Stimulated activated CD4-positive, alpha-beta T cell treated with anti-CD3 and anti-CD28 coated beads, Interleukin-2, amount 100 ng/mL, for 24 hours (primary cell): ENCODE results near the gene ADAMTS12.
"Not testable (repeated sequence)": the region's sequence is repeated elsewhere in the genome, so short reads cannot be mapped to it uniquely, and the experiment has no call there.

Experiments
- DNase-seq, 2 donors: peaks; one replicate each; pipeline ENCODE4 v3.0.0-alpha.2; 2020

ADAMTS12 gene

GRCh38 chr5:33576726-33577590 is 314.8 kb downstream of the ADAMTS12 start:
- DNase-seq, result no peak

GRCh38 chr5:33565324-33565723 is 326.5 kb downstream of the ADAMTS12 start:
- no peak for DNase-seq

- no peak for DNase-seq
Measured at GRCh38 chr5:33563983-33564908, 327.5 kb downstream of the ADAMTS12 start.

GRCh38 chr5:33563530-33563929 is 328.3 kb downstream of the ADAMTS12 start:
- DNase-seq, result no peak

GRCh38 chr5:33558489-33558888 is 333.3 kb downstream of the ADAMTS12 start:
- no peak for DNase-seq

GRCh38 chr5:33557605-33558004 is 334.2 kb downstream of the ADAMTS12 start:
- DNase-seq, result no peak

GRCh38 chr5:33556330-33557328 is 335.2 kb downstream of the ADAMTS12 start:
- no peak for DNase-seq

GRCh38 chr5:33549982-33550567 is 341.7 kb downstream of the ADAMTS12 start:
- no peak for DNase-seq

- not testable (repeated sequence) for DNase-seq
Measured at GRCh38 chr5:33539790-33540189, 352.0 kb downstream of the ADAMTS12 start.

GRCh38 chr5:33539212-33539611 is 352.6 kb downstream of the ADAMTS12 start:
- DNase-seq, result no peak

GRCh38 chr5:33538201-33538600 is 353.6 kb downstream of the ADAMTS12 start:
- no peak for DNase-seq

GRCh38 chr5:33537240-33537639 is 354.6 kb downstream of the ADAMTS12 start:
- no peak for DNase-seq

GRCh38 chr5:33536802-33537201 is 355.0 kb downstream of the ADAMTS12 start:
- DNase-seq, result no peak

GRCh38 chr5:33531824-33532223 is 360.0 kb downstream of the ADAMTS12 start:
- no peak for DNase-seq

- DNase-seq, result no peak
Measured at GRCh38 chr5:33531037-33531298, 360.8 kb downstream of the ADAMTS12 start.

GRCh38 chr5:33530183-33531036 is 361.4 kb downstream of the ADAMTS12 start:
- no peak for DNase-seq

- no peak for DNase-seq
Measured at GRCh38 chr5:33527696-33528095, 364.1 kb downstream of the ADAMTS12 start.

GRCh38 chr5:33526755-33527154 is 365.0 kb downstream of the ADAMTS12 start:
- no peak for DNase-seq

GRCh38 chr5:33524476-33524875 is 367.3 kb downstream of the ADAMTS12 start:
- no peak for DNase-seq

GRCh38 chr5:33523208-33523771 is 368.5 kb downstream of the ADAMTS12 start:
- DNase-seq, result no peak

GRCh38 chr5:33516421-33516820 is 375.4 kb downstream of the ADAMTS12 start:
- no peak for DNase-seq
